ENCODE results near the gene PCDHB7. TPM values are rescaled to one million over a fixed set of nuclear protein-coding genes. Genes with fewer than 3 reads are reported as not detected.
"Not testable (repeated sequence)": the region's sequence is repeated elsewhere in the genome, so short reads cannot be mapped to it uniquely, and the experiment has no call there.

PCDHB7 gene
- total RNA-seq, 2 experiments from 2014 or later, result not detected

- H3K9me3 Mint-ChIP-seq (ENCODE audit: low read depth), result peaks cover 3% of the 10 kb centered on the region
- no peak within 1 kb of the TSS for H3K27ac Mint-ChIP-seq
- DNase-seq (no peak), ATAC-seq (no peak)
- peaks cover 12% of the 10 kb centered on the region for H3K27me3 Mint-ChIP-seq
- H3K4me3 Mint-ChIP-seq, result no peak within 1 kb of the TSS
- H3K36me3 Mint-ChIP-seq, result peaks cover 2% of the 10 kb centered on the region
- CTCF ChIA-PET, result interaction anchor here (1.0 to 1.2 kb wide), 3 partner anchors 9 to 298 kb away, joined by 3 to 4 read pairs (median 4); no protein-coding TSS in a partner anchor
- no peaks in the 10 kb centered on the region for H3K4me1 Mint-ChIP-seq
Measured at GRCh38 chr5:141223112-141223783, 50.8 kb downstream of the PCDHB7 start, which contains the start of gene PCDHB14. PCDHB14 (plus strand) TSS chr5:141223343; CDS start chr5:141223506, 163 bp downstream.

- ATAC-seq; H3K27ac Mint-ChIP-seq; CTCF ChIA-PET; H3K36me3 Mint-ChIP-seq; H3K4me1 Mint-ChIP-seq; H3K4me3 Mint-ChIP-seq; DNase-seq; H3K9me3 Mint-ChIP-seq (ENCODE audit: low read depth): not testable (repeated sequence)
- peaks cover 12% of the 10 kb centered on the region for H3K27me3 Mint-ChIP-seq
Measured at GRCh38 chr5:141224844-141225243, 52.4 kb downstream of the PCDHB7 start.

- H3K27ac Mint-ChIP-seq; H3K36me3 Mint-ChIP-seq; H3K4me3 Mint-ChIP-seq; H3K4me1 Mint-ChIP-seq; CTCF ChIA-PET; ATAC-seq; DNase-seq; H3K9me3 Mint-ChIP-seq (ENCODE audit: low read depth): not testable (repeated sequence)
- peaks cover 12% of the 10 kb centered on the region for H3K27me3 Mint-ChIP-seq
Measured at GRCh38 chr5:141225421-141225820, 53.0 kb downstream of the PCDHB7 start.

Other genes starting within 250 kb of the PCDHB7 start
- gene PCDHAC1, start 246.3 kb upstream of the PCDHB7 start, total RNA-seq, result not detected
- gene PCDHAC2, start 206.2 kb upstream of the PCDHB7 start, total RNA-seq, result not detected
- not detected for gene PCDHB1, start 121.3 kb upstream of the PCDHB7 start, total RNA-seq
- gene PCDHB2, start 78.0 kb upstream of the PCDHB7 start, total RNA-seq, result not detected
- not detected for gene PCDHB3, start 72.2 kb upstream of the PCDHB7 start, total RNA-seq
- gene PCDHB4, start 50.8 kb upstream of the PCDHB7 start, total RNA-seq, result not detected
- not detected for gene PCDHB5, start 37.4 kb upstream of the PCDHB7 start, total RNA-seq
- not detected for gene PCDHB6, start 22.6 kb upstream of the PCDHB7 start, total RNA-seq
- not detected for gene PCDHB8, start 5.1 kb downstream of the PCDHB7 start, total RNA-seq
- gene PCDHB16, start 9.7 kb downstream of the PCDHB7 start, total RNA-seq, result not detected
- gene PCDHB9, start 14.5 kb downstream of the PCDHB7 start, total RNA-seq, result not detected
- gene PCDHB10, start 19.7 kb downstream of the PCDHB7 start, total RNA-seq, result not detected
- gene PCDHB11, start 27.0 kb downstream of the PCDHB7 start, total RNA-seq, result not detected
- not detected for gene PCDHB12, start 36.1 kb downstream of the PCDHB7 start, total RNA-seq
- not detected for gene PCDHB13, start 41.3 kb downstream of the PCDHB7 start, total RNA-seq
- not detected for gene PCDHB14, start 50.7 kb downstream of the PCDHB7 start, total RNA-seq
- not detected for gene PCDHB15, start 72.8 kb downstream of the PCDHB7 start, total RNA-seq
- gene SLC25A2, start 131.4 kb downstream of the PCDHB7 start, total RNA-seq, result 1 to 10 TPM in 1 of 2 experiments, under 1 TPM in 1; 0.56 to 1.1 TPM
- gene TAF7, start 148.1 kb downstream of the PCDHB7 start, total RNA-seq, result 10 to 100 TPM; 57.3 to 64.6 TPM
- not detected for gene PCDHGA1, start 157.9 kb downstream of the PCDHB7 start, total RNA-seq
- gene PCDHGA2, start 166.1 kb downstream of the PCDHB7 start, total RNA-seq, result not detected
- under 1 TPM in 1 of 2 experiments, not detected in 1; 0.15 TPM for gene PCDHGA3, start 171.2 kb downstream of the PCDHB7 start, total RNA-seq
- gene PCDHGB1, start 177.5 kb downstream of the PCDHB7 start, total RNA-seq, result not detected
- under 1 TPM in 1 of 2 experiments, not detected in 1; 0.20 TPM for gene PCDHGA4, start 182.4 kb downstream of the PCDHB7 start, total RNA-seq
- under 1 TPM; 0.12 to 0.67 TPM for gene PCDHGB2, start 187.3 kb downstream of the PCDHB7 start, total RNA-seq
- gene PCDHGA5, start 191.5 kb downstream of the PCDHB7 start, total RNA-seq, result under 1 TPM; 0.09 to 0.12 TPM
- gene PCDHGB3, start 197.6 kb downstream of the PCDHB7 start, total RNA-seq, result under 1 TPM; 0.09 to 0.41 TPM
- under 1 TPM; 0.16 to 0.20 TPM for gene PCDHGA6, start 201.2 kb downstream of the PCDHB7 start, total RNA-seq
- under 1 TPM in 1 of 2 experiments, not detected in 1; 0.07 TPM for gene PCDHGA7, start 210.1 kb downstream of the PCDHB7 start, total RNA-seq
- under 1 TPM; 0.07 to 0.09 TPM for gene PCDHGB4, start 215.1 kb downstream of the PCDHB7 start, total RNA-seq
- gene PCDHGA8, start 220.0 kb downstream of the PCDHB7 start, total RNA-seq, result not detected
- gene PCDHGB5, start 225.3 kb downstream of the PCDHB7 start, total RNA-seq, result not detected
- not detected for gene PCDHGA9, start 230.1 kb downstream of the PCDHB7 start, total RNA-seq
- not detected for gene PCDHGB6, start 235.4 kb downstream of the PCDHB7 start, total RNA-seq
- gene PCDHGA10, start 240.3 kb downstream of the PCDHB7 start, total RNA-seq, result not detected
- gene PCDHGB7, start 245.0 kb downstream of the PCDHB7 start, total RNA-seq, result not detected
- gene PCDHGA11, start 248.4 kb downstream of the PCDHB7 start, total RNA-seq, result not detected